Esophagus squamous epithelium (tissue), 4 donors: Measurements from ENCODE around the gene SLC39A1.

Experiments
- POLR2A ChIP-seq, 4 donors: fragments of 450-650 bp; IDR thresholded peaks; one replicate each; pipeline ENCODE4 v1.6.1; 2017; ENCODE audit warnings: antibody characterized with exemption in 4 of 4, mild to moderate bottlenecking in 4 of 4, moderate library complexity in 3 of 4
- TF ChIP-seq, protein P1 (sequence below), 6 experiments: fragments of 450-650 bp in 4 of 6; fragments of 200-600 bp in 2 of 6; sonication (generic) in 2 of 6; IDR thresholded peaks; one replicate each; pipeline ENCODE4 v1.5.1; 2016 to 2019; ENCODE audit warnings: antibody characterized with exemption in 6 of 6, mild to moderate bottlenecking in 4 of 6, moderate library complexity in 4 of 6

DNA sequence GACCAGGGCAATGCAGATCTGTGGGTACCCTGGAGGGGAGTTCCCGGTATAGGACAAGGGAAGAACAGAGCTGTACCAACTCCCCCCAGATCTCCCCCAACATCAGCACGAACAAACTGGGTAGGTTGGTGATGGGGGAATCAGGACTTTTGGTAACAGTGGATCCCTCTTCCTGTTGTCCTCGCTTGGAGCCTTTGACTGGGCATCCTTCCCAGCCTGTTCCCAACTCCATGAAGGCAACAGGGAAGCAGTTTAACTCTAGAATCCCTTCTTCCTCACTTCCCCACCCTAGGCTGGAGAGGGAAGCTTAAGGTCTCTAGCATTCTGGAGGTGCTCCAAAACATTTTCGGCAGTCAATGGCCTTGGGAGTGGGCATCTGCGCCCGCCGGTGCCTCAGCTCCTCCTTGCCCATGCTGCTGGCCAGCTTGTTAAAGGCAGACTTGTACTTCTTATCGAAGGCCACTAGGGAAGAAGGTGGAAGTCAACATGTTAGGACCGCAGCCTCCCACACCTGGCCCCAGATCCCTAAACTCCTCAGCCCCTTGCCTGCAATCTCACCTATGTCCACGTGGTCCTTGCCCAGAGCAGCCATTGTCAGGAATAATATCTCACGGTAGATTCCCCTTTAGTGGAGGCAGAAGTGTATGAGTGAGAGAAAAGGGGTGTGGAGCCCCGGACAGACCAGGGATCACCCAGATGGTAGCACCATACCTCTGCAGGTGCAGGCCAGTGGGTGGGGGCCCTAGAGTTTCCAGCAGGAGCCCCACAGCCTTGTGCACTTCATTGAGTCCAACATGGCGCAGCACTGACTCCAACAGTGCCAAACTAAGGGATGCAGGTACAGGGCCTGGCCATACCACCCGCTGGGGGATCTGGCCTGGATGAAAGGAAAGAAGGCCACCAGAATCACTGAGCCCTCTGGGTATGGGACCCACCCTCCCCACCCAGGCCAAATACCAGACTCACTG lies 33.1 kb downstream of the SLC39A1 start:
- TF ChIP-seq POLR2A (IDR thresholded peaks at IDR 0.05) = no peak
- TF ChIP-seq, protein P1, sequence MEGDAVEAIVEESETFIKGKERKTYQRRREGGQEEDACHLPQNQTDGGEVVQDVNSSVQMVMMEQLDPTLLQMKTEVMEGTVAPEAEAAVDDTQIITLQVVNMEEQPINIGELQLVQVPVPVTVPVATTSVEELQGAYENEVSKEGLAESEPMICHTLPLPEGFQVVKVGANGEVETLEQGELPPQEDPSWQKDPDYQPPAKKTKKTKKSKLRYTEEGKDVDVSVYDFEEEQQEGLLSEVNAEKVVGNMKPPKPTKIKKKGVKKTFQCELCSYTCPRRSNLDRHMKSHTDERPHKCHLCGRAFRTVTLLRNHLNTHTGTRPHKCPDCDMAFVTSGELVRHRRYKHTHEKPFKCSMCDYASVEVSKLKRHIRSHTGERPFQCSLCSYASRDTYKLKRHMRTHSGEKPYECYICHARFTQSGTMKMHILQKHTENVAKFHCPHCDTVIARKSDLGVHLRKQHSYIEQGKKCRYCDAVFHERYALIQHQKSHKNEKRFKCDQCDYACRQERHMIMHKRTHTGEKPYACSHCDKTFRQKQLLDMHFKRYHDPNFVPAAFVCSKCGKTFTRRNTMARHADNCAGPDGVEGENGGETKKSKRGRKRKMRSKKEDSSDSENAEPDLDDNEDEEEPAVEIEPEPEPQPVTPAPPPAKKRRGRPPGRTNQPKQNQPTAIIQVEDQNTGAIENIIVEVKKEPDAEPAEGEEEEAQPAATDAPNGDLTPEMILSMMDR (IDR thresholded peaks at IDR 0.05) = no peak
